Endothelial cell of umbilical vein (primary cell): ENCODE data around the gene UBXN6. TPM values are rescaled to one million over a fixed set of nuclear protein-coding genes. Genes with fewer than 3 reads are reported as not detected.

Experiments
- BruUV-seq: library from RNA; stranded (reverse); fragments of 400-500 nt; replicated peaks from 2 replicates; lab custom pipeline; 2021; lab: Mats Ljungman, UMichigan
- CTCF ChIA-PET: fragments of 300-600, 350-600 bp; sonication (Branson Sonifier 250); formaldehyde crosslinking; loops from one replicate; lab custom pipeline; 2021; ENCODE audit warnings: antibody characterized with exemption, inconsistent platforms; lab: Charles Lee
- POLR2A ChIA-PET: fragments of 300-600, 350-600 bp; sonication (Branson Sonifier 250); formaldehyde crosslinking; loops from one replicate; lab custom pipeline; 2021; ENCODE audit warnings: antibody characterized with exemption, inconsistent platforms; lab: Charles Lee
- DNase-seq: peaks from one replicate; pipeline ENCODE4 v3.0.0-alpha.2; 2011; ENCODE audit warnings: low read depth, low spot score
- FAIRE-seq: peaks from 2 replicates; lab custom pipeline; 2011; peaks lifted over from hg19 to GRCh38; lab: Jason Lieb, UNC
- H2AFZ ChIP-seq: 2 replicates; pipeline ENCODE4 v1.6.0; 2012; ENCODE audit warnings: low read depth, low read length, control low read depth, inconsistent platforms
- H3K27ac ChIP-seq: 2 replicates; pipeline ENCODE4 v1.5.1; 2011; ENCODE audit warnings: low read depth, mild to moderate bottlenecking, control low read depth, low read length, moderate library complexity; ENCODE audit not compliant: insufficient read depth
- H3K27me3 ChIP-seq, 2 experiments: 2 replicates each; pipeline versions ENCODE4 v1.6.0 to v1.6.1; 2011; ENCODE audit warnings: low read length in 2 of 2, mixed read lengths in 1 of 2; ENCODE audit not compliant: control insufficient read depth in 2 of 2, insufficient read depth in 2 of 2
- H3K36me3 ChIP-seq, 2 experiments: 2 replicates in 1 of 2; 3 replicates in 1 of 2; pipeline ENCODE4 v1.5.1; 2011; ENCODE audit warnings: low read length in 2 of 2, mild to moderate bottlenecking in 1 of 2, moderate library complexity in 1 of 2; ENCODE audit not compliant: control insufficient read depth in 2 of 2, insufficient read depth in 2 of 2; ENCODE audit errors: extremely low read depth in 1 of 2
- H3K4me1 ChIP-seq: 3 replicates; pipeline ENCODE4 v1.5.1; 2011; ENCODE audit warnings: mild to moderate bottlenecking, low read length; ENCODE audit not compliant: control insufficient read depth, insufficient read depth; ENCODE audit errors: extremely low read depth
- H3K4me2 ChIP-seq: 2 replicates; pipeline ENCODE4 v1.6.1; 2011; ENCODE audit warnings: low read length, control low read depth, mixed read lengths; ENCODE audit not compliant: insufficient read depth
- H3K4me3 ChIP-seq, 3 experiments: fragments of 200-600 bp in 1 of 3; sonication (generic), shearing (Covaris generic) in 1 of 3; replicated peaks in 1 of 3; 2 replicates each; pipeline ENCODE4 v1.5.1; 2011 to 2016; ENCODE audit warnings: control low read depth in 3 of 3, low read length in 3 of 3, mild to moderate bottlenecking in 2 of 3, inconsistent platforms in 1 of 3, low read depth in 1 of 3, moderate library complexity in 1 of 3; ENCODE audit not compliant: insufficient read depth in 1 of 3
- H3K79me2 ChIP-seq: 2 replicates; pipeline ENCODE4 v1.6.0; 2012; ENCODE audit warnings: low read length, inconsistent platforms; ENCODE audit not compliant: control insufficient read depth, insufficient read depth
- H3K9ac ChIP-seq: replicated peaks from 2 replicates; pipeline ENCODE3; 2011; ENCODE audit warnings: low read length, control low read depth; ENCODE audit not compliant: insufficient read depth; ENCODE audit errors: extremely low read depth
- H3K9me1 ChIP-seq: replicated peaks from 3 replicates; pipeline ENCODE4 v1.6.0; 2011; ENCODE audit warnings: mild to moderate bottlenecking, low read length; ENCODE audit not compliant: control insufficient read depth, insufficient read depth; ENCODE audit errors: extremely low read depth
- H3K9me3 ChIP-seq: replicated peaks from 2 replicates; pipeline ENCODE4 v1.5.1; 2012; ENCODE audit warnings: low read length, inconsistent platforms; ENCODE audit not compliant: control insufficient read depth, insufficient read depth
- H4K20me1 ChIP-seq: replicated peaks from 2 replicates; pipeline ENCODE3; 2011; ENCODE audit warnings: mild to moderate bottlenecking, low read length; ENCODE audit not compliant: control insufficient read depth, insufficient read depth; ENCODE audit errors: extremely low read depth
- CTCF ChIP-seq, 2 donors: IDR thresholded peaks; 1 replicate in 1 of 2; 2 replicates in 1 of 2; pipeline ENCODE4 v1.5.1; 2011; ENCODE audit warnings: low read length in 2 of 2, mild to moderate bottlenecking in 2 of 2, moderate library complexity in 2 of 2, control low read depth in 1 of 2, inconsistent platforms in 1 of 2, low read depth in 1 of 2; ENCODE audit not compliant: insufficient read depth in 1 of 2; ENCODE audit errors: extremely low read depth in 1 of 2
- EZH2 ChIP-seq: IDR thresholded peaks from 2 replicates; pipeline ENCODE4 v1.6.1; 2012; ENCODE audit warnings: borderline replicate concordance, low read depth, mild to moderate bottlenecking, moderate library complexity, low read length, inconsistent platforms; ENCODE audit not compliant: severe bottlenecking
- JUN ChIP-seq: IDR thresholded peaks from 2 replicates; pipeline ENCODE4 v1.6.1; 2011; ENCODE audit warnings: borderline replicate concordance, low read depth; ENCODE audit not compliant: insufficient read length, insufficient read depth
- MAX ChIP-seq: IDR thresholded peaks from 2 replicates; pipeline ENCODE4 v1.6.1; 2011; ENCODE audit not compliant: insufficient read depth, insufficient read length
- MYC ChIP-seq: IDR thresholded peaks from one replicate; pipeline ENCODE4 v1.6.1; 2011; ENCODE audit warnings: mild to moderate bottlenecking, low read depth, low read length
- POLR2A ChIP-seq: IDR thresholded peaks from 2 replicates; pipeline ENCODE4 v1.6.1; 2012; ENCODE audit warnings: low read depth, mild to moderate bottlenecking, control low read depth, low read length
- POLR2AphosphoS5 ChIP-seq: IDR thresholded peaks from 2 replicates; pipeline ENCODE4 v1.6.1; 2012; ENCODE audit warnings: low read depth, mild to moderate bottlenecking, control low read depth, low read length, moderate library complexity; ENCODE audit not compliant: insufficient read depth
- dilution Hi-C: fragments of 300-500 bp; cut with MboI; formaldehyde crosslinking; loops from one replicate; pipeline ENCODE4 v1.15.0; 2019; ENCODE audit warnings: low sequenced_read_pairs; ENCODE audit not compliant: extremely low pct_ligation_motif_present
- intact Hi-C: fragments of 100-400 bp; cut with micrococcal nuclease; formaldehyde crosslinking; loops from one replicate; pipeline ENCODE4 v1.10.0; 2022
- polyA plus RNA-seq, 4 experiments: library from polyadenylated mRNA; depleted of rRNA in 3 of 4; stranded (reverse) in 3 of 4; unstranded in 1 of 4; fragments of >200 nt; gene quantifications; 2 replicates each; pipeline versions ENCODE4 v1.2.1 to v1.2.3, GENCODE V29; 2011 to 2012; ENCODE audit warnings: missing spikeins in 1 of 4
- total RNA-seq: library from RNA; stranded (reverse); gene quantifications from 2 replicates; pipeline ENCODE4 v1.2.3, GENCODE V29; 2021

UBXN6 gene
- total and polyA plus RNA-seq, 2 donors (not counting 3 experiments of a cell fraction or from before 2014, with no cell fraction given): 78.5 to 93.7 TPM

- Histone ChIP-seq H3K27me3 (no peaks in the 10 kb centered on the region), H3K4me3 (no peak overlapping the region), H3K36me3 (peaks cover 6 to 14% of the 10 kb centered on the region in 2 experiments), H3K9ac (no peak overlapping the region), H4K20me1 (no peaks in the 10 kb centered on the region), H3K9me1 (no peaks in the 10 kb centered on the region), H3K4me2 (no peak overlapping the region), H3K4me1 (no peaks in the 10 kb centered on the region), H3K9me3 (no peaks in the 10 kb centered on the region), H3K27ac (no peak overlapping the region), H3K79me2 (no peaks in the 10 kb centered on the region), H2AFZ (no peak overlapping the region)
- ChIA-PET POLR2A (no interaction called here), CTCF (no interaction called here)
- DNase-seq (no peak), FAIRE-seq (no peak)
- no peak for TF ChIP-seq POLR2AphosphoS5
- TF ChIP-seq JUN: no peak
- no peak for TF ChIP-seq CTCF (IDR thresholded peaks at IDR 0.05; ENCODE audit: extremely low read depth in 1 of 2, insufficient read depth in 1 of 2, low read depth in 1 of 2, low read length in 2 of 2)
- TF ChIP-seq MAX: no peak
- no peak for TF ChIP-seq MYC
- TF ChIP-seq POLR2A: no peak
- TF ChIP-seq EZH2: no peak
- no TSS peak for BruUV-seq
- intact Hi-C loops: no loop called here
- dilution Hi-C loops: no loop called here
These were observed 26.8 kb downstream of the UBXN6 start for GRCh38 chr19:4430760-4431159.
